ENCODE measurements around the gene ELF2. TPM values are rescaled to one million over a fixed set of nuclear protein-coding genes. Genes with fewer than 3 reads are reported as not detected.

Gene ELF2
- total and polyA plus RNA-seq, 7 experiments from 2014 or later = 30.6 to 88.2 (median 61.2) TPM

- Histone ChIP-seq H3K9me3 (ENCODE audit: control insufficient read depth in 2 of 3, low read length in 3 of 3) (no peaks in the 10 kb centered on the region), H3K4me3 (ENCODE audit: low read length) (no peak overlapping the region), H3K27me3 (ENCODE audit: control insufficient read depth in 2 of 2, insufficient read depth in 2 of 2, low read length in 2 of 2) (no peaks in the 10 kb centered on the region), H3K36me3 (ENCODE audit: control insufficient read depth in 2 of 3, insufficient read depth in 3 of 3, low read length in 3 of 3) (no peaks in the 10 kb centered on the region), H3K4me1 (ENCODE audit: control insufficient read depth in 2 of 2, insufficient read depth in 2 of 2, low read length in 2 of 2) (no peaks in the 10 kb centered on the region), H3K27ac (ENCODE audit: low read depth, low read length) (no peak overlapping the region)
- Mint-ChIP-seq H3K36me3 (peaks cover 2 to 26% (median 12%) of the 10 kb centered on the region in 5 donors), H3K9me3 (no peaks in the 10 kb centered on the region), H3K27ac (no peak overlapping the region), H3K4me3 (no peak overlapping the region), H3K27me3 (no peaks in the 10 kb centered on the region), H3K4me1 (peaks cover 7 to 12% (median 10%) of the 10 kb centered on the region in 7 donors)
- ATAC-seq (no peak), DNase-seq (no peak)
- ChIA-PET CTCF (interaction anchor here (0.8 kb wide), 1 partner anchor 91 kb away, joined by 3 read pairs; no protein-coding TSS in a partner anchor), POLR2A (no interaction called here)
- intact Hi-C loops (cut with micrococcal nuclease) = no loop called here
Measured at GRCh38 chr4:139137763-139138162, 39.3 kb downstream of the ELF2 start.

- POLR2A ChIA-PET = no interaction called here
Measured at GRCh38 chr4:139134403-139134802, 42.6 kb downstream of the ELF2 start.

DNA sequence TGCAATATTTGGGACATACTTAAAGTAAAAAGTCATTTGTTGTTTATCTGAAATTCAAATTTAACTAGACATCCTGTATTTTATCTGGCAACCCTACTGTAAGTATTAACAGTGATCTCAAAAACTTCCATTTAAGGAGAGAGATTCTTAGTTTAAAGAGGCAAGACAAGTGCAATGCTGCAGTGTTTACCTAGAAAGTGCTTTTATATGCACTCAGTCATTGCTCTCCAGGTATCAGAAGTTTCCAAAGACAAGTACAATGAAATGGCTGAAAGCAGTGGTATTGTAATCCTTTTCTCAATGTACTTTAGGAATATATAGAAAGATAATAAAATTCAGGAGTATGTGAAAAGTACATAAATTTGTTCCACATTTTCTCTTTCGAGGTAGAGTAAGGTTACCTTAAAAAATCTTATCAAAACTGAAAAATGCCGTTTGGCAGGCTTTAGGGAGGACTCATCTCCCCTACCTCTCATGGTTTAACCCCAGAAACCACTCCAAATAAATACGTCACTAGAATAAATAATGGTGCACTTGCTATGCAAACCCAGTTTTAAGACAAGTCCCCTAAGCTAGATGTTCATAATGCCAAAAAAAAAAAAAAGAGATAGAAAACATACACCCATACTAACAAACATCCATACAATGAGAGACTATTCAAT, 45.7 kb downstream of the ELF2 start:
- intact Hi-C loops (cut with micrococcal nuclease) = no loop called here
- peak overlapping the region in 1 of 9 donors; percentile 3 for H3K27ac Mint-ChIP-seq
- H3K27me3 Mint-ChIP-seq = no peaks in the 10 kb centered on the region
- DNase-seq = no peak
- ChIA-PET POLR2A (no interaction called here), CTCF (interaction anchor here (0.6 kb wide), 1 partner anchor 96 kb away, joined by 3 read pairs; no protein-coding TSS in a partner anchor)
- no peak overlapping the region for H3K27ac ChIP-seq (ENCODE audit: low read depth, low read length)
- H3K4me1 Mint-ChIP-seq = no peaks in the 10 kb centered on the region
- H3K36me3 ChIP-seq (ENCODE audit: control insufficient read depth in 2 of 3, insufficient read depth in 3 of 3, low read length in 3 of 3) = no peaks in the 10 kb centered on the region
- no peaks in the 10 kb centered on the region for H3K9me3 Mint-ChIP-seq
- no peak for ATAC-seq
- H3K4me3 Mint-ChIP-seq = no peak overlapping the region
- no peaks in the 10 kb centered on the region for H3K27me3 ChIP-seq (ENCODE audit: control insufficient read depth in 2 of 2, insufficient read depth in 2 of 2, low read length in 2 of 2)
- H3K4me1 ChIP-seq (ENCODE audit: control insufficient read depth in 2 of 2, insufficient read depth in 2 of 2, low read length in 2 of 2) = no peaks in the 10 kb centered on the region
- H3K36me3 Mint-ChIP-seq = peaks cover 2 to 22% (median 10%) of the 10 kb centered on the region in 5 donors
- no peaks in the 10 kb centered on the region for H3K9me3 ChIP-seq (ENCODE audit: control insufficient read depth in 2 of 3, low read length in 3 of 3)
- H3K4me3 ChIP-seq (ENCODE audit: low read length) = no peak overlapping the region

More at GRCh38 chr4:139134403-139134802, 42.6 kb downstream of the ELF2 start:
- CTCF ChIA-PET = no interaction called here
- DNase-seq (no peak), ATAC-seq (no peak)
- peaks cover 2 to 26% (median 12%) of the 10 kb centered on the region in 5 donors for H3K36me3 Mint-ChIP-seq
- Histone ChIP-seq H3K4me3 (ENCODE audit: low read length) (no peak overlapping the region), H3K4me1 (ENCODE audit: control insufficient read depth in 2 of 2, insufficient read depth in 2 of 2, low read length in 2 of 2) (no peaks in the 10 kb centered on the region), H3K27me3 (ENCODE audit: control insufficient read depth in 2 of 2, insufficient read depth in 2 of 2, low read length in 2 of 2) (no peaks in the 10 kb centered on the region), H3K9me3 (ENCODE audit: control insufficient read depth in 2 of 3, low read length in 3 of 3) (no peaks in the 10 kb centered on the region), H3K27ac (ENCODE audit: low read depth, low read length) (no peak overlapping the region), H3K36me3 (ENCODE audit: control insufficient read depth in 2 of 3, insufficient read depth in 3 of 3, low read length in 3 of 3) (no peaks in the 10 kb centered on the region)
- H3K27ac Mint-ChIP-seq = no peak overlapping the region
- H3K4me1 Mint-ChIP-seq = peaks cover 0 to 2% (median 0%) of the 10 kb centered on the region in 7 donors
- intact Hi-C loops (cut with micrococcal nuclease) = no loop called here
- no peaks in the 10 kb centered on the region for H3K9me3 Mint-ChIP-seq
- no peak overlapping the region for H3K4me3 Mint-ChIP-seq
- H3K27me3 Mint-ChIP-seq = no peaks in the 10 kb centered on the region

- ATAC-seq (no peak), DNase-seq (no peak)
- H3K4me3 Mint-ChIP-seq = no peak overlapping the region
- POLR2A ChIA-PET = no interaction called here
- Histone ChIP-seq H3K27ac (ENCODE audit: low read depth, low read length) (no peak overlapping the region), H3K27me3 (ENCODE audit: control insufficient read depth in 2 of 2, insufficient read depth in 2 of 2, low read length in 2 of 2) (no peaks in the 10 kb centered on the region), H3K36me3 (ENCODE audit: control insufficient read depth in 2 of 3, insufficient read depth in 3 of 3, low read length in 3 of 3) (no peaks in the 10 kb centered on the region), H3K4me3 (ENCODE audit: low read length) (no peak overlapping the region), H3K4me1 (ENCODE audit: control insufficient read depth in 2 of 2, insufficient read depth in 2 of 2, low read length in 2 of 2) (no peaks in the 10 kb centered on the region), H3K9me3 (ENCODE audit: control insufficient read depth in 2 of 3, low read length in 3 of 3) (no peaks in the 10 kb centered on the region)
- peak overlapping the region in 1 of 9 donors; percentile 48 for H3K27ac Mint-ChIP-seq
- CTCF ChIA-PET = no interaction called here
- intact Hi-C loops (cut with micrococcal nuclease) = no loop called here
- H3K27me3 Mint-ChIP-seq = no peaks in the 10 kb centered on the region
- peaks cover 0 to 12% (median 5%) of the 10 kb centered on the region in 5 donors for H3K36me3 Mint-ChIP-seq
- no peaks in the 10 kb centered on the region for H3K9me3 Mint-ChIP-seq
- H3K4me1 Mint-ChIP-seq = no peaks in the 10 kb centered on the region
Measured at GRCh38 chr4:139129206-139129605, 47.8 kb downstream of the ELF2 start.

DNA sequence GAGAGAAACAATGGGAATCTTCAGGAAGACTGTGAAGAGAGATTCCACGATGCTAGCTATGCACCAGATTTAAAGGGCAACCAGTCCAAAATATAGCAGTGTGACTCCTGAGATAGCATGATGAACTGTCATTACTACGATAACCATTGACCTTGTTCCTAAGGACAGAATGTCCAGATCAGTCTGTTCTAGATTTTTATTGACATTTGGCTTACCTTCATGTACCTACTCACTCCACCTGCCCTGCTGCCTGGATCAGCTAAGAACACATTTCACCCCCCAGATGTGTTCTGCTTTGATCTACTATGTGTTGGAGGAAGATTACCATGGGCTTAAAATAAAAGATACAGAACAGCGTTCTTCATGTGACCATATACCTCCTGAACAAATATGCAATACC, 50.1 kb downstream of the ELF2 start:
- Histone ChIP-seq H3K4me3 (ENCODE audit: low read length) (no peak overlapping the region), H3K36me3 (ENCODE audit: control insufficient read depth in 2 of 3, insufficient read depth in 3 of 3, low read length in 3 of 3) (no peaks in the 10 kb centered on the region), H3K4me1 (ENCODE audit: control insufficient read depth in 2 of 2, insufficient read depth in 2 of 2, low read length in 2 of 2) (no peaks in the 10 kb centered on the region), H3K27me3 (ENCODE audit: control insufficient read depth in 2 of 2, insufficient read depth in 2 of 2, low read length in 2 of 2) (no peaks in the 10 kb centered on the region), H3K9me3 (ENCODE audit: control insufficient read depth in 2 of 3, low read length in 3 of 3) (no peaks in the 10 kb centered on the region), H3K27ac (ENCODE audit: low read depth, low read length) (no peak overlapping the region)
- no peak for DNase-seq
- no peaks in the 10 kb centered on the region for H3K4me1 Mint-ChIP-seq
- no peaks in the 10 kb centered on the region for H3K27me3 Mint-ChIP-seq
- H3K27ac Mint-ChIP-seq = no peak overlapping the region
- no peaks in the 10 kb centered on the region for H3K9me3 Mint-ChIP-seq
- ATAC-seq = no peak
- peaks cover 0 to 25% (median 5%) of the 10 kb centered on the region in 5 donors for H3K36me3 Mint-ChIP-seq
- no peak overlapping the region for H3K4me3 Mint-ChIP-seq
- ChIA-PET CTCF (no interaction called here), POLR2A (no interaction called here)
- intact Hi-C loops (cut with micrococcal nuclease) = no loop called here

DNA sequence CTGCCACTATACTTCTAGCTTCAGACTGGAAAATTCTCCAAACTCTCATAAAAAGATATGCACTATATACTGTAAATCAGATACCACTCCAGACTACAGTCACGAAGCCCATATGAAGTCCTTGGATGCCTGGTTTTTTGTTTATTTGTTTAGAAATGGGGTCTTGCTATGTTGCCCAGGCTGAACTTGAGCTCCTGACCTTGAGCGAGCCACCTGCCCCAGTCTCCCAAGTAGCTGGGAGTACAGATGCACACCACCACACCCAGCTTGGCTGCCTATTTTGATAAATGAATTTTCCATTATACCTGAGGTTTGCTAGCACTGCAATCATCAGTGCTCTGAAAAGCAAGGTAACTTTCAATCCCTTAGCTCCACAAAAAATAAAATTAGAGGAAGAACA, 53.1 kb downstream of the ELF2 start:
- no peaks in the 10 kb centered on the region for H3K9me3 ChIP-seq (ENCODE audit: control insufficient read depth in 2 of 3, low read length in 3 of 3)
- H3K27me3 ChIP-seq (ENCODE audit: control insufficient read depth in 2 of 2, insufficient read depth in 2 of 2, low read length in 2 of 2) = no peaks in the 10 kb centered on the region
- ChIA-PET POLR2A (no interaction called here), CTCF (no interaction called here)
- DNase-seq (no peak), ATAC-seq (no peak)
- no peak overlapping the region for H3K27ac ChIP-seq (ENCODE audit: low read depth, low read length)
- H3K4me3 ChIP-seq (ENCODE audit: low read length) = no peak overlapping the region
- Mint-ChIP-seq H3K27me3 (no peaks in the 10 kb centered on the region), H3K4me1 (no peaks in the 10 kb centered on the region), H3K4me3 (no peak overlapping the region), H3K9me3 (no peaks in the 10 kb centered on the region), H3K27ac (no peak overlapping the region), H3K36me3 (peaks cover 0 to 33% (median 5%) of the 10 kb centered on the region in 5 donors)
- no peaks in the 10 kb centered on the region for H3K4me1 ChIP-seq (ENCODE audit: control insufficient read depth in 2 of 2, insufficient read depth in 2 of 2, low read length in 2 of 2)
- intact Hi-C loops (cut with micrococcal nuclease) = no loop called here
- H3K36me3 ChIP-seq (ENCODE audit: control insufficient read depth in 2 of 3, insufficient read depth in 3 of 3, low read length in 3 of 3) = no peaks in the 10 kb centered on the region

- H3K4me3 Mint-ChIP-seq = no peak overlapping the region
- H3K9me3 Mint-ChIP-seq = no peaks in the 10 kb centered on the region
- no peak for DNase-seq
- peaks cover 0 to 17% (median 4%) of the 10 kb centered on the region in 5 donors for H3K36me3 Mint-ChIP-seq
- H3K27ac Mint-ChIP-seq = peak overlapping the region in 1 of 9 donors; percentile 3
- no peaks in the 10 kb centered on the region for H3K27me3 Mint-ChIP-seq
- Histone ChIP-seq H3K27ac (ENCODE audit: low read depth, low read length) (no peak overlapping the region), H3K4me3 (ENCODE audit: low read length) (no peak overlapping the region), H3K4me1 (ENCODE audit: control insufficient read depth in 2 of 2, insufficient read depth in 2 of 2, low read length in 2 of 2) (no peaks in the 10 kb centered on the region), H3K9me3 (ENCODE audit: control insufficient read depth in 2 of 3, low read length in 3 of 3) (no peaks in the 10 kb centered on the region), H3K27me3 (ENCODE audit: control insufficient read depth in 2 of 2, insufficient read depth in 2 of 2, low read length in 2 of 2) (no peaks in the 10 kb centered on the region), H3K36me3 (ENCODE audit: control insufficient read depth in 2 of 3, insufficient read depth in 3 of 3, low read length in 3 of 3) (no peaks in the 10 kb centered on the region)
- H3K4me1 Mint-ChIP-seq = no peaks in the 10 kb centered on the region
- CTCF ChIA-PET = interaction anchor here (1.2 kb wide), 1 partner anchor 19 kb away, joined by 4 read pairs; no protein-coding TSS in a partner anchor
- POLR2A ChIA-PET = interaction anchor here (0.5 kb wide), 1 partner anchor 194 kb away, joined by 3 read pairs; no protein-coding TSS in a partner anchor
- intact Hi-C loops (cut with micrococcal nuclease) = no loop called here
- ATAC-seq = no peak
Measured at GRCh38 chr4:139118365-139118764, 58.7 kb downstream of the ELF2 start.
